ENCODE results near the gene SCARF2.
"Not testable (repeated sequence)": the region's sequence is repeated elsewhere in the genome, so short reads cannot be mapped to it uniquely, and the experiment has no call there.

Gene SCARF2

GRCh38 chr22:20399866-20400605, 37.6 kb downstream of the SCARF2 start:
- TF ChIP-seq POLR2A (IDR thresholded peaks at IDR 0.05; ENCODE audit: low read depth, low read length) (no peak), POLR2AphosphoS5 (IDR thresholded peaks at IDR 0.05; ENCODE audit: low read depth, low read length) (no peak)
- no peak for DNase-seq (ENCODE audit: insufficient read length)
- FAIRE-seq, result no peak

GRCh38 chr22:20398420-20398819, 39.2 kb downstream of the SCARF2 start:
- FAIRE-seq (no peak), DNase-seq (ENCODE audit: insufficient read length) (no peak)
- TF ChIP-seq TAF1 (IDR thresholded peaks at IDR 0.05; ENCODE audit: borderline replicate concordance, low read depth, low read length), result no peak
- TF ChIP-seq POLR2A (IDR thresholded peaks at IDR 0.05; ENCODE audit: low read depth, low read length), result no peak
- no peak for TF ChIP-seq POLR2AphosphoS5 (IDR thresholded peaks at IDR 0.05; ENCODE audit: low read depth, low read length)

GRCh38 chr22:20397498-20397897, 40.1 kb downstream of the SCARF2 start:
- no peak for DNase-seq (ENCODE audit: insufficient read length)
- FAIRE-seq, result no peak
- TF ChIP-seq POLR2A (IDR thresholded peaks at IDR 0.05; ENCODE audit: low read depth, low read length) (no peak), POLR2AphosphoS5 (IDR thresholded peaks at IDR 0.05; ENCODE audit: low read depth, low read length) (no peak), TAF1 (IDR thresholded peaks at IDR 0.05; ENCODE audit: borderline replicate concordance, low read depth, low read length) (no peak)

- TF ChIP-seq TAF1 (IDR thresholded peaks at IDR 0.05; ENCODE audit: borderline replicate concordance, low read depth, low read length), result no peak
- no peak for TF ChIP-seq POLR2A (IDR thresholded peaks at IDR 0.05; ENCODE audit: low read depth, low read length)
- TF ChIP-seq POLR2AphosphoS5 (IDR thresholded peaks at IDR 0.05; ENCODE audit: low read depth, low read length), result no peak
- FAIRE-seq (no peak), DNase-seq (ENCODE audit: insufficient read length) (no peak)
Observed at GRCh38 chr22:20396639-20397038, 41.0 kb downstream of the SCARF2 start.

GRCh38 chr22:20395907-20396287, 41.7 kb downstream of the SCARF2 start:
- TF ChIP-seq POLR2AphosphoS5 (IDR thresholded peaks at IDR 0.05; ENCODE audit: low read depth, low read length) (no peak), TAF1 (IDR thresholded peaks at IDR 0.05; ENCODE audit: borderline replicate concordance, low read depth, low read length) (no peak), POLR2A (IDR thresholded peaks at IDR 0.05; ENCODE audit: low read depth, low read length) (no peak)

GRCh38 chr22:20395181-20395906, 42.3 kb downstream of the SCARF2 start:
- TF ChIP-seq TAF1 (IDR thresholded peaks at IDR 0.05; ENCODE audit: borderline replicate concordance, low read depth, low read length) (no peak), POLR2A (IDR thresholded peaks at IDR 0.05; ENCODE audit: low read depth, low read length) (no peak), POLR2AphosphoS5 (IDR thresholded peaks at IDR 0.05; ENCODE audit: low read depth, low read length) (no peak)
- DNase-seq (ENCODE audit: insufficient read length) (no peak), FAIRE-seq (no peak)

More at GRCh38 chr22:20395907-20396287, 41.7 kb downstream of the SCARF2 start:
- FAIRE-seq, result no peak
- no peak for DNase-seq (ENCODE audit: insufficient read length)

GRCh38 chr22:20393705-20394476, 43.7 kb downstream of the SCARF2 start, which contains the start of gene ZNF74:
Gene ZNF74, plus strand, starts transcription at chr22:20394151. Its CDS starts 478 bp downstream, at chr22:20394629.
- peak; percentile 97 for FAIRE-seq

GRCh38 chr22:20392983-20393704, 44.5 kb downstream of the SCARF2 start:
- DNase-seq (ENCODE audit: insufficient read length) (no peak), FAIRE-seq (peak; percentile 53)
- TF ChIP-seq POLR2A (IDR thresholded peaks at IDR 0.05; ENCODE audit: low read depth, low read length) (no peak), TAF1 (IDR thresholded peaks at IDR 0.05; ENCODE audit: borderline replicate concordance, low read depth, low read length) (no peak), POLR2AphosphoS5 (IDR thresholded peaks at IDR 0.05; ENCODE audit: low read depth, low read length) (no peak)

More at GRCh38 chr22:20393705-20394476, 43.7 kb downstream of the SCARF2 start, which contains the start of gene ZNF74:
- peak; percentile 63 for DNase-seq (ENCODE audit: insufficient read length)
- peak; percentile 84 for TF ChIP-seq POLR2A (IDR thresholded peaks at IDR 0.05; ENCODE audit: low read depth, low read length)
- peak; percentile 60; the same call in 1 of the 2 replicates for TF ChIP-seq TAF1 (IDR thresholded peaks at IDR 0.05; ENCODE audit: borderline replicate concordance, low read depth, low read length)
- TF ChIP-seq POLR2AphosphoS5 (IDR thresholded peaks at IDR 0.05; ENCODE audit: low read depth, low read length), result peak; percentile 75; the same call in 1 of the 2 replicates

- not testable (repeated sequence) for FAIRE-seq; DNase-seq (ENCODE audit: insufficient read length)
Observed at GRCh38 chr22:20392365-20392881, 45.2 kb downstream of the SCARF2 start.

- no peak for TF ChIP-seq TAF1 (IDR thresholded peaks at IDR 0.05; ENCODE audit: borderline replicate concordance, low read depth, low read length)
- no peak for TF ChIP-seq POLR2A (IDR thresholded peaks at IDR 0.05; ENCODE audit: low read depth, low read length)
- TF ChIP-seq POLR2AphosphoS5 (IDR thresholded peaks at IDR 0.05; ENCODE audit: low read depth, low read length), result no peak
- FAIRE-seq, result no peak
Observed at GRCh38 chr22:20391222-20391621, 46.4 kb downstream of the SCARF2 start.

More at GRCh38 chr22:20391222-20391621, 46.4 kb downstream of the SCARF2 start:
- no peak for DNase-seq (ENCODE audit: insufficient read length)
